ENCODE results near the gene NRL.

NRL gene

GRCh38 chr14:24143511-24143910 lies 28.8 kb upstream of the NRL start:
- no peak for DNase-seq

GRCh38 chr14:24141097-24141880 lies 26.5 kb upstream of the NRL start, which contains the start of gene EMC9:
TSS of gene EMC9 (minus strand) at chr14:24141591. CDS start at chr14:24141304, 287 bp downstream.
- DNase-seq = peak; percentile 99 to 100

GRCh38 chr14:24139272-24139934 lies 24.7 kb upstream of the NRL start:
- peak in 1 of 2 experiments; percentile 43 for DNase-seq

GRCh38 chr14:24138396-24139271 lies 23.9 kb upstream of the NRL start:
- DNase-seq = no peak

- DNase-seq = no peak
Measured at GRCh38 chr14:24137529-24138395, 23.0 kb upstream of the NRL start.

GRCh38 chr14:24136684-24137528 lies 22.2 kb upstream of the NRL start:
- peak; percentile 22 to 40 for DNase-seq

- DNase-seq = peak; percentile 80 to 96
Measured at GRCh38 chr14:24135834-24136683, 21.3 kb upstream of the NRL start, which contains the start of gene PSME1. TSS of gene PSME1 (plus strand) at chr14:24136194. CDS start at chr14:24136263, 69 bp downstream.

- no peak for DNase-seq
Measured at GRCh38 chr14:24135584-24135833, 20.8 kb upstream of the NRL start.

GRCh38 chr14:24133735-24134134 lies 19.0 kb upstream of the NRL start:
- no peak for DNase-seq

GRCh38 chr14:24132976-24133375 lies 18.2 kb upstream of the NRL start:
- no peak for DNase-seq

- no peak for DNase-seq
Measured at GRCh38 chr14:24132061-24132685, 17.4 kb upstream of the NRL start.

GRCh38 chr14:24131549-24131966 lies 16.8 kb upstream of the NRL start:
- no peak for DNase-seq

GRCh38 chr14:24130717-24131548 lies 16.2 kb upstream of the NRL start:
- no peak for DNase-seq

- no peak for DNase-seq
Measured at GRCh38 chr14:24130380-24130716, 15.6 kb upstream of the NRL start, which contains the start of gene FITM1. TSS of gene FITM1 (plus strand) at chr14:24130659. CDS start at chr14:24131564, 905 bp downstream.

GRCh38 chr14:24129410-24129998 lies 14.8 kb upstream of the NRL start:
- no peak for DNase-seq

GRCh38 chr14:24127673-24128072 lies 12.9 kb upstream of the NRL start:
- no peak for DNase-seq

- DNase-seq = no peak
Measured at GRCh38 chr14:24126939-24127338, 12.2 kb upstream of the NRL start.

Data from NCI-H526 (cell line).